ENCODE measurements around the gene TNFAIP8L3.

Gene TNFAIP8L3

GRCh38 chr15:51090753-51091152 is 4.0 kb downstream of the TNFAIP8L3 start:
- no peak for DNase-seq (ENCODE audit: low read depth, low spot score)

GRCh38 chr15:51089699-51090453 is 4.8 kb downstream of the TNFAIP8L3 start:
- DNase-seq (ENCODE audit: low read depth, low spot score) = no peak

- no peak for DNase-seq (ENCODE audit: low read depth, low spot score)
Measured at GRCh38 chr15:51089041-51089440, 5.7 kb downstream of the TNFAIP8L3 start.

GRCh38 chr15:51088585-51088984 is 6.1 kb downstream of the TNFAIP8L3 start:
- no peak for DNase-seq (ENCODE audit: low read depth, low spot score)

GRCh38 chr15:51087513-51087912 is 7.2 kb downstream of the TNFAIP8L3 start:
- no peak for DNase-seq (ENCODE audit: low read depth, low spot score)

GRCh38 chr15:51086409-51086808 is 8.3 kb downstream of the TNFAIP8L3 start:
- no peak for DNase-seq (ENCODE audit: low read depth, low spot score)

GRCh38 chr15:51085764-51086163 is 8.9 kb downstream of the TNFAIP8L3 start:
- no peak for DNase-seq (ENCODE audit: low read depth, low spot score)

- DNase-seq (ENCODE audit: low read depth, low spot score) = no peak
Measured at GRCh38 chr15:51083641-51084166, 11.0 kb downstream of the TNFAIP8L3 start.

GRCh38 chr15:51082246-51082645 is 12.5 kb downstream of the TNFAIP8L3 start:
- DNase-seq (ENCODE audit: low read depth, low spot score) = no peak

- DNase-seq (ENCODE audit: low read depth, low spot score) = no peak
Measured at GRCh38 chr15:51080286-51080685, 14.4 kb downstream of the TNFAIP8L3 start.

- DNase-seq (ENCODE audit: low read depth, low spot score) = no peak
Measured at GRCh38 chr15:51079226-51079625, 15.5 kb downstream of the TNFAIP8L3 start.

GRCh38 chr15:51077221-51078153 is 17.2 kb downstream of the TNFAIP8L3 start:
- DNase-seq (ENCODE audit: low read depth, low spot score) = peak; percentile 61

GRCh38 chr15:51076524-51077220 is 18.0 kb downstream of the TNFAIP8L3 start:
- no peak for DNase-seq (ENCODE audit: low read depth, low spot score)

- no peak for DNase-seq (ENCODE audit: low read depth, low spot score)
Measured at GRCh38 chr15:51075826-51076523, 18.7 kb downstream of the TNFAIP8L3 start.

GRCh38 chr15:51075364-51075763 is 19.3 kb downstream of the TNFAIP8L3 start:
- DNase-seq (ENCODE audit: low read depth, low spot score) = no peak

GRCh38 chr15:51074926-51075325 is 19.8 kb downstream of the TNFAIP8L3 start:
- no peak for DNase-seq (ENCODE audit: low read depth, low spot score)

- DNase-seq (ENCODE audit: low read depth, low spot score) = no peak
Measured at GRCh38 chr15:51071578-51071977, 23.1 kb downstream of the TNFAIP8L3 start.

GRCh38 chr15:51069983-51070382 is 24.7 kb downstream of the TNFAIP8L3 start:
- DNase-seq (ENCODE audit: low read depth, low spot score) = no peak

GRCh38 chr15:51067510-51067909 is 27.2 kb downstream of the TNFAIP8L3 start:
- DNase-seq (ENCODE audit: low read depth, low spot score) = no peak

GRCh38 chr15:51065781-51066180 is 28.9 kb downstream of the TNFAIP8L3 start:
- no peak for DNase-seq (ENCODE audit: low read depth, low spot score)

- no peak for DNase-seq (ENCODE audit: low read depth, low spot score)
Measured at GRCh38 chr15:51065261-51065660, 29.4 kb downstream of the TNFAIP8L3 start.

Measured in iPS DF 19.7 (cell line).